ENCODE measurements around the gene ARRB2.
"Not testable (repeated sequence)": the region's sequence is repeated elsewhere in the genome, so short reads cannot be mapped to it uniquely, and the experiment has no call there.

ARRB2 gene

DNA sequence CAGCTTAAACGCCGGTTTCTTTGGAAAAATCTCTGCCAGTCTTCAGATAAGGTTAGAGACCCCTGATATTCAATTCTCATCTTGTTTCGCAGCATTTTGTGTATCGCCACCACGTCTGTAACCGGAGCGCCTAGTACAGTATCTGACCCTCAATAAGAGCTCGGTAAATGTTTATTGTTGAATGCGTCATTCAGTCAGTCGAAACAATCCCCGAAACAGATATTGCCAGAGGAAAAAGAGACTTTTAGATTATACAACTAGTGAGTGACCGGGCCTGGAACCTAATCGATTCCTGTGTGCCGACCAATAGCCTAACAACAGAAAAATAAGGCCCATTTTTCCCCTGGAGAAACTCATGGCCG lies 7.1 kb upstream of the ARRB2 start:
- DNase-seq: no peak

DNA sequence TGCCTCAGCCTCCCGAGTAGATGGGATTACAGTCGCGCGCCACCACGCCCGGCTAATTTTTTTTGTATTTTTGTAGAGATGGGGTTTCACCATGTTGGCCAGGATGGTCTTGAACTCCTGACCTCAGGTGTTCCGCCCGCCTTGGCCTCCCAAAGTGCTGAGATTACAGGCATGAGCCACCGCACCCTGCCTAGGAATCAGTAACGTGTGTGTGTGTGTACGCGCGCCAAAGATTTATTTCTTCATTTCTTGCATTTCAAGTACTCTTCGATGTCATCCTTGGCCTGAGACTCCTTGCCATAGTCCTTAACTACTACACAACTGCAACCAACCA lies 5.9 kb upstream of the ARRB2 start:
- DNase-seq: not testable (repeated sequence)

DNA sequence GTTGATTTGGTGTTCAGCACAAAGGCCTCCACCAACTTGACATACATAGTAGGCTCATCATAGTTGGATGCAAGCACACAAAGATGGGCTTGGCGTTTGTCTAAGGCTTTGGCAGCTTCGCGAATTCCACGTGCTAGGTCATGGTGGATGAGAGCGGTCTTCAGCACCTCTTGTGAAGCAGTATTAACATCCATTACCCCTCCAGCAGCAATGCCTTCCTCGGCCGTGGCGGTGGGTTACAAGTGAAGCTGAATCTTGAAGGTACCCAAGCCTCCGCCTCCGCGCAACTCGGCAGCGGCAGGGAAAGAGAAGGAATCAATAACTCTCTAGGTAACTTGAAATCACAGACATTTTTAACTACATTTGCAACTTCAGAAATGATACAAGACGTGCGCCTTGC lies 5.4 kb upstream of the ARRB2 start:
- no peak for DNase-seq

DNA sequence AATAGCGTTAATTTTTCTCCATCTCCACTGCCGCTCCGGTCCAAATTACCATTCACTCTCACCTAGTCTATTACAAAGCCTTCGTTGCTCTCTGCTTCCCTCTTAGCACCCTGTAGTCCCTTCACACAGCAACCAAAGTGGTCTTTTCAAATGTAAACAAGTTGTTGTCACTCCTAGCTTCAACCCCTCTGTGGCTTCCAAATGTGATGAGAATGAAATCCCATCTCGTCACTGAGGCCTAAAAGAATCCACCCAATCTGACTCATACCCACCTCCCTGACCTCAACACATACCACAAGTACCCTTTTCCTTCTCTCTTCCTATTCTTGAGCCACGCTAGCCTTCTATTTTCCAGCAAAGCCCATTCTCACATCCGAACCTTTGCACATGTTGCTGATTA lies 4.3 kb upstream of the ARRB2 start:
- DNase-seq: no peak

DNA sequence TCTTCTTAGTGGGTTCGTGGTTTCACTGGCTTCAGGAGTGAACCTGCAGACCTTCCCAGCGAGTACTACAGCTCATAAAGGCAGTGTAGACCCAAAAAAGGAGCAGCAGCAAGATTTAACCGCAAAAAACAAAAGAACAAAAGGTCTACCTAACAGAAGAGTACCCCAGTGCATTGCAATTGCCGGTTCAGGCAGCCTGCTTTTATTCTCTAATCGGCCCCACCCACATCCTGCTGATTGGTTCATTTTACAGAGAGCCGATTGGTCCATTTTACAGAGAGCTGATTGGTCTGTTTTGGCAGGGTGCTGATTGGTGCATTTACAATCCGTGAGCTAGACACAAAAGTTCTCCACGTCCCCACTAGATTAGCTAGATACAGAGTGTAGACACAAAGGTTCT lies 2.0 kb upstream of the ARRB2 start:
- peak; percentile 42 for DNase-seq

DNA sequence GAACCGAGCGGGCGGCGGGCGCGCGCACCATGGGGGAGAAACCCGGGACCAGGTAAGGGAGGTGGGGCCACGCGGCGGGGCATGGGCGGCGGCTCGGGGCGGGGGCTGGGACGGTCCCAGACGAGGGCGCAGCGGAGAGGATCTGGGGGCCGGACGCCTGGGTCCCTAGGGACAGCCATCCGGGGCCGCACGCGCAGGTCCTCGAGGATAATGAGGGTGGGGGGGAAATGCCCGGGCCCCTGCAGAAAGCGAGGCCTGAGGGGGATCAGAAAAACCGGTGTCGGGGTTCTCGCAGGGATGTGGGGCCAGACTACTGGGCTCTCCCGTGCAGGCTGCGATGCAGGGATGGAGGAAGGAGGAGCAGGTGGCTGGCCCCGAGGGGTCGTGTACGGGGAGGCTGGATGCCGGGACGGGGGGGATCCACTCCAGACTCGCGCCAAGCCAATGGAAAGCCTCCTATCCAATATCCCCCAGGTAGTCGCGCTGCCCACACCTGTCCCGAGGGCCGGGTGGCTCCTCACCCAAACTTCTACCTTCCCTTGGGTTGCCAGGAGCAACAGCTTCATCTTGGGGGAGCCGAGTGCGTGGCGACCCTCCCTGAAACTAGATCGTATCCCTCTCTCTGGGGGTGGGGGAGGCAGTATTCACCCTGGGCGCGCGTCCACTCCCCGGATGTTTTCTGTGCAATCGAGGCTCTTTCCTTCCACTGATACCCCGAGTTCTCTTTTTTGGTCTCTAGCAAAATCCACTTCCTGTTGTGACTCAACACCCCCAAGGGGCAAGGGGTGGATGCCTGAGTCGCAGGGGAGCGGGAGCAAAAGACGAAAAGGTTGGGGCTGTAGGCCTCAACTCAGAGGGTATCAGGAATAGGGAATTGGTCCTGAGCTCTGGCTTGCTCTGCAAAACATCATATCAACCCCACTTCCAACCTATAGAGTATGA lies 532 bp downstream of the ARRB2 start:
- DNase-seq: no peak

DNA sequence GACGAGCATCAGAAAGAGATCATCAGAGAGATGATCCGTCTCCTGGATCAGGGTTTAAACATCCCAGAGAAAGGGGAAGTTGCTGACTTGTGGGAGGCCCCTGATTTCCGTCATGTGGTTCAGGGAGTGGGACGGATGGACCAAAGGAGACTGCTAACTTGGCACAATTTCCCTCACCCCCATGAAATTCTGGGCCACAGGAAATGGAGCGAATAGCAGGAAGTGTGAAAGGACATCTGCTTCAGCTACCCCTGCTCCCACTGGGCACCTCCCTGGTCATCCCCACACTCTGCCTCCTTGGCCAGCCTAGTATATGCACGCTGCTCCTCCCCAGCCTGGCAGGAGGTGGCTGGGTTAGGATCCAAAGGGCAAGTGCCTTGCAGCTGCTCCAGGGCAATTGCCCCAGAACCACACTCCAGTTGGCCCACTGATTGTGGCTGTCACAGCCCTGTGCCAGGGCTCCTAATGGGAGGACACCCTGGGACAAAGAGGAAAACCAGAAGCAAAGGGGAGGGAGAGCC lies 1.3 kb downstream of the ARRB2 start:
- DNase-seq: no peak

DNA sequence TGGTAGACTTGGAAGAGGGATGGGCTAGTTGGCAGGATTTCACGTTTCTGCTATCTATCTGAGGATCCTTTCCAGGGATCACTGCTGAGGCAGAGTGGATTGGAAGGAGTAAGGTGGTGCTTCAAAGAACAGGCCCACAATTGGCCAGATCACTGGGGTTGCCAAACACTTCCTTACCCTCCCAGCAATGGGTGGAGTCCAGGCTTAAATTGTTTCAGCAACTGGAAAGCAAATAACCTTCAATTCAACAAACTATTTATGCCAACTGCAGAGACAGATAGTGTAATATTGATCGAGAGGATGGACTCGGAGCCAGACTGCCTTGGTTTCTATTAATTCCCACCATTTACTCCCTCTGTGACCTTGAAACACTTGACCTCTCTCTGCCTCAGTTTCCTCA lies 2.1 kb downstream of the ARRB2 start:
- DNase-seq: no peak

DNA sequence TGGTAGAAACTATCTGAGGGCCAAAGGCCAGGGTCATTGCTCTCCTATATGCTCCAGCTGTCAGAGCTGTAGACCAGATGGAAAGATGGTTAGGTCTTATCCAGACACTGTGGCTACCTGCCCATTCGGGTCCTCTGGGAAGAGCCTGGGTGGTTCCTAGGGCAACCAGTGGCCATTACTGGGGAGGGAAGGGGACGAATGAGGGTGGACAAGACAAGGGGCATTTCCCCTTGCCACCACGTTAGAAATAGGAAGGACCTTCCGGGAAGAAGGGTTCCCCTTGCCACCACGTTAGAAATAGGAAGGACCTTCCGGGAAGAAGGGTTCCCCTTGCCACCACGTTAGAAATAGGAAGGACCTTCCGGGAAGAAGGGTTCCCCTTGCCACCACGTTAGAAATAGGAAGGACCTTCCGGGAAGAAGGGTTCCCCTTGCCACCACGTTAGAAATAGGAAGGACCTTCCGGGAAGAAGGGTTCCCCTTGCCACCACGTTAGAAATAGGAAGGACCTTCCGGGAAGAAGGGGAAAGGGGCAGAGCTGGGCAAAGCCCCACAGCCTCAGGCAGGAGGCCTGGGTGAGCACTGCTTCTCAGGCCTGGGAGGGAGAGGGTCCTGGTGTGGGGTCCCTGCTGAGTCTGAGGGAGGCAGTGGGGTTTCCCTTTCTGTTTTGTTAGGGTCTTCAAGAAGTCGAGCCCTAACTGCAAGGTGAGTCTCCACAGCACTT lies 4.1 kb downstream of the ARRB2 start:
- not testable (repeated sequence) for DNase-seq

DNA sequence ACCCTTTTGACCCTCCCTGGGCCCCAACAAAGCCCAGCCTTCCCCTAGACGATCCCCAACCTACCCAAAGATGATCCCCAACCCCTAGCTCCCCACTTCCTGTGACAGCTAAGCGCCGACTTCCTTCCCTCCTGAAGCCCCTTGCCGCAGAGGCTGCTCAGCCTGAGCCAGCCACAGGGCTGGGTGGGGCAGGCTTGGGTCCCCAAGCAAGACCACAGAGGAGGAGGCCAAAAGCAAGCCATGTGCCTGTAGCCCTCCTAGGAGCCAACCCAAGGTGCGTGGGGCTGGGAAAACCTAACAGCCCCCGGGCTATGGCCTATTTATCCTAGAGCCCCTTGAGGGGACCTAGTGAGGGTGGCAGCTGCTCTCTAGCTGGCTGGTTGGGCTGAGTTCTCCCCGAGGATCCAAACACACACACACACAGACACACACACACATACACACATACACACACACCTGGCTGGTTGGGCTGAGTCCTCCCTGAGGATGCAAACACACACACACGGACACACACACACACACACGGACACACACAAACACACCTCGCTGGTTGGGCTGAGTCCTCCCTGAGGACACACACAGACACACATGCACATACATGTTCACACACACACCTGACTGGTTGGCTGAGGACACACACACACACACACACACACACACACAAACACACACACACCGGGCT lies 4.8 kb downstream of the ARRB2 start:
- DNase-seq: no peak

DNA sequence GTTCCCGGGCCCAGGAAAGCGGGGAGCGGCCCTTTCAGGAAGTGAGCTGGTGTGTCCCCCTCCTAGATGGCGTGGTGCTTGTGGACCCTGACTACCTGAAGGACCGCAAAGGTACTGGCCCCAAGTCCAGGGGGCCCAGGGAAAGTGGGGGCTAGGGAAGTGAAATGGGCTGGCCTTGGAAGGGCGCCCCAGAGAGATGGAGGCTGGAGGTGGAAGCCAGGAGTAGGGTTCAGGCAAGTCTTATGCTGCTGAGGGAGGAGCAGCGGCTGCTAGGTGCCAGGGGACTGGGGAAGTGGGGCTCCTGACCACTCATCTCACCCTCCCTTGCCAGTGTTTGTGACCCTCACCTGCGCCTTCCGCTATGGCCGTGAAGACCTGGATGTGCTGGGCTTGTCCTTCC lies 5.6 kb downstream of the ARRB2 start:
- DNase-seq: no peak

DNA sequence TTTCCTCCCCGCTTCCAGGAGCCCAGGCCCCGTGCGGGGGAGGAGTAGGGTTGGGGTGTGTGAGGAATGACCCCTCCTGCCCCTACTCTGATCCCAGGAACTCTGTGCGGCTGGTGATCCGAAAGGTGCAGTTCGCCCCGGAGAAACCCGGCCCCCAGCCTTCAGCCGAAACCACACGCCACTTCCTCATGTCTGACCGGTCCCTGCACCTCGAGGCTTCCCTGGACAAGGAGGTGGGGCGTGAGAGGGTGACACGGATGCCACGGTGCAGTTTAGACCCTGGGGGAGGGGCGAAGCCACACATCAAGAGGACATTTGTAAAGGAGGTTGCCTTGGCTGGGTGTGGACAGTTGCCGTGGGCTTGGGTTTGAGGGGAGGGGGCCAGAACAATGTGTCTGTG lies 7.4 kb downstream of the ARRB2 start:
- DNase-seq: no peak

DNA sequence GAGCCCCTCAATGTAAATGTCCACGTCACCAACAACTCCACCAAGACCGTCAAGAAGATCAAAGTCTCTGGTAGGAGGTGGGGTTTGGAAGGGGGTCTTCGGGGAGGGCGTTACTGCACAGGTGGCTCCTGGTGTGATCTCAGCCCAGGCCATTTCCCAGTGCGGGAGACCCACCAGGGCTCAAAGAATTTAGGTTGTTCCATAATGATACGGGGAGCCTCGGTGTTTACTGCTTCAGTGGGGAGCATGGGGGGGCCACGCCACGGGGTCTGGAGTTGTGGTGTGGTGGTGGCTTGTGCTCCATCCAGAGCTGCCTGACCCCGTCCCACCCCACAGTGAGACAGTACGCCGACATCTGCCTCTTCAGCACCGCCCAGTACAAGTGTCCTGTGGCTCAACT lies 7.8 kb downstream of the ARRB2 start:
- no peak for DNase-seq

DNA sequence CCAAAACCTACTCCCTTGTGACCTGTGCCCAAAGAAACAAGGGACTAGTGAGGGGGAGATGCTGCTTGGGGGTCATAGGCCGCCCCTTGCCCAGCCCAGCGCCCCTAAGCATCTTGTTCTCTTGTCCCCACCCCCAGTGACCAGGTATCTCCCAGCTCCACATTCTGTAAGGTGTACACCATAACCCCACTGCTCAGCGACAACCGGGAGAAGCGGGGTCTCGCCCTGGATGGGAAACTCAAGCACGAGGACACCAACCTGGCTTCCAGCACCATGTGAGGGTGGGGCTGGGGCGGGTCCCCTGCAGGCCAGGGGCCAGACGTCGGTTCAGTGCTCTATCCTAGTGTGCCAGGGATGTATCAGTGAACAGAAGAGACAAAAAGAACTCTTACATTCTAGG lies 8.7 kb downstream of the ARRB2 start:
- DNase-seq: no peak

DNA sequence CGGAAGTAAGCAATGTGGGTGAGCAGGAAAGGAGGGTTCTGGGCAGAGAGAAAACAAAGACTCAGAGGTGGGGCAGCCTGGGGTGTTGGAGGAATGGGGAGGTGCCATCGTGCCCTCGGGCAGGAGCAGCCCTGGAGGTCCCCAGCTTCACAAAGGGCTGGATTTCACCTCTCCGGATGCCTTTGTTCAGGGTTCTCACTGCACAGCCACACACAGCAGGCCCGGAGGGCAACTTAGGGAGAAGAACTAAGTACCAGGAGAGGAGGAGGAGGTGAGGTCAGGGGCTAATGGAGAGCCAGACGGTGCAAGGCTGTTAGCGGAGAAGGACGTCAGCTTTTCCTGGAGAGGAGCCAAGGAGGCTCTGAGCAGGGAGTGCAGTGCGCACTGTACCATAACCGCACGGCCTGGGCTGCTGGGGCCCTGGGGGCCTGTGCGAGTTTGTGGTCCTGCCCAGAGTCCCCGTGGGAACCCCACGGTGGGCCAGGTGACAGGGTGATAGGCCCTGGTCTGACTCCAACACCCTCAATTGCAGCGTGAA lies 9.3 kb downstream of the ARRB2 start:
- DNase-seq: no peak

DNA sequence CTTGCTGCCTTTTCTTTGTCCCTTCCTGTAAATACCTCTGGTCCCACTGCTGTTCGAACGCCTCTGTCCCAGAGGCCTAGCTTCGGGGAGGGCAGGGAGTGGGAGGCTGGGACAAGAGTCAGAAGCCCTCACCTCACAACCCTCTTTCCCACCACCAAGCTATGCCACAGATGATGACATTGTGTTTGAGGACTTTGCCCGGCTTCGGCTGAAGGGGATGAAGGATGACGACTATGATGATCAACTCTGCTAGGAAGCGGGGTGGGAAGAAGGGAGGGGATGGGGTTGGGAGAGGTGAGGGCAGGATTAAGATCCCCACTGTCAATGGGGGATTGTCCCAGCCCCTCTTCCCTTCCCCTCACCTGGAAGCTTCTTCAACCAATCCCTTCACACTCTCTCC lies 10.4 kb downstream of the ARRB2 start:
- no peak for DNase-seq

DNA sequence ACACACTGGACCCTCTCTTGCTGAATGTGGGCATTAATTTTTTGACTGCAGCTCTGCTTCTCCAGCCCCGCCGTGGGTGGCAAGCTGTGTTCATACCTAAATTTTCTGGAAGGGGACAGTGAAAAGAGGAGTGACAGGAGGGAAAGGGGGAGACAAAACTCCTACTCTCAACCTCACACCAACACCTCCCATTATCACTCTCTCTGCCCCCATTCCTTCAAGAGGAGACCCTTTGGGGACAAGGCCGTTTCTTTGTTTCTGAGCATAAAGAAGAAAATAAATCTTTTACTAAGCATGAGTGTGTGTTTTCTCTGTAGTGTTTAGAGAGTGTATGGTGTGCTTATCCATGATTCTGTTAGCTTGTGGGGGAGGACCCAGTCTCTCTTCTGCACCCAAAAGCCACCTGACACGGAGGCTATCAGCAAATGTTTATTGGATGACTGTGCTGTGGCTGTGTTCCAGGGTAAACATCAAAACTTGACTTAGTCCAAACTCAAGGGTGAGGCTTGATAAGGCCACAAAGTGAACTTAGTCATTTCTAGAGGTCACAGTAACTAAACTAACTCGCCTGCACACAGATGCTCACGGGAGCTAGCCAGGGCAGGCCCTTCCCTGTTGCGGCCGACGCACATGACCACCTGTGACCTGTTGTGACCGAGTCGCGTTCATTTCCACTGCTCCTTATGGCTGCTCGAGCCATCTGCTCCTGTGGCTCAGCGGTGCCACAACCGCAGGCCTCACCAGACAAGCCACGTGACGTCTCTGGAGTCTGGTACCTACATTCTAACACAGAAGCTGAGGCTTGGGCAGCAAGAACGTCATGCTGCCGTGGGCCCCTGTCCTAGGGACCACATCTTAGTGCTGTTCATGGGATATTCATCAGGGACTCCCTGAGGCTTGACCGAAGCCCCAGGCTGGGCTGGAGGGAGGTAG lies 11.0 kb downstream of the ARRB2 start:
- DNase-seq: no peak

DNA sequence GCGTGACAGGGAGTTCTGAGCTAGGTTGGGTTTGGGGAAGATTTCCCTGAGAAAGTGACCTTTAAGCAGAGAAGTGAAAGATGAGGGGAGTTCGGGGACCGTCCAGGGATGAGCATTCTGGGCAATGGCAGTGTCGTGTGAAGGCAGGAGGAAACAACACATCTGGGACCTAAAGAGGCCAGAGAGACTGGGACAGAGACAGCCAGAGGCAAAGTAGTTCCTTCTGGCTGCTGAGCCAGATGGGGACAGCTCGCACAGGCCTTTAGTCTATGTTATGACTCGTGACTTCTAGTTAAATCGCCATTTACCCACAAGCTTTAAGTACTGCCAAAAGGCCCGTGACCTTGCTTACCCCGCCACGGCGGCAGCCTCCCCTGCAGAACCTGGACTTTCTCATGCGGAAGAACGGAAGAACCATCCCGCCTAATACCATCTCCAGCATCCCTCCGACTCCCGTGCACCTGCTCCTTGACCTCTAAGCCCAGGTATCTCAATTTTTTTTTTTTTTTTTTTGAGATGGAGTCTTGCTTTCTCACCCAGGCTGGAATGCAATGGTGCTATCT lies 12.3 kb downstream of the ARRB2 start:
- no peak for DNase-seq

DNA sequence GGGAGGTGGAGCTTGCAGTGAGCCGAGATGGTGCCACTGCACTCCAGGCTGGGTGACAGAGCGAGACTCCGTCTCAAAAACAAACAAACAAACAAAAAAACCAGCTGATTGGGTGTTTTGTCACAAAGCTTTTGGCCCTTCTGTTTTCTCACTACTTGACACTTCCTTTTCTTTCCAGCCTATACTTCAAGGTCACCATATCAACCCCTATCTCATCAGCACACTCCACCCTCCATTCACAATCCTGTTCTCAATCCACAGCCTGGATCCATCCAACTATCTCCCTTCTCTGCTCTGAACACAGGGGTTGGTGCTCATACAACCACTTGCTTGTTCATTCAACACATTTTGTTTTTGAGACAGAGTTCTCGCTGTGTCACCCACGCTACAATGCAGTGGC lies 14.2 kb downstream of the ARRB2 start:
- DNase-seq: no peak

DNA sequence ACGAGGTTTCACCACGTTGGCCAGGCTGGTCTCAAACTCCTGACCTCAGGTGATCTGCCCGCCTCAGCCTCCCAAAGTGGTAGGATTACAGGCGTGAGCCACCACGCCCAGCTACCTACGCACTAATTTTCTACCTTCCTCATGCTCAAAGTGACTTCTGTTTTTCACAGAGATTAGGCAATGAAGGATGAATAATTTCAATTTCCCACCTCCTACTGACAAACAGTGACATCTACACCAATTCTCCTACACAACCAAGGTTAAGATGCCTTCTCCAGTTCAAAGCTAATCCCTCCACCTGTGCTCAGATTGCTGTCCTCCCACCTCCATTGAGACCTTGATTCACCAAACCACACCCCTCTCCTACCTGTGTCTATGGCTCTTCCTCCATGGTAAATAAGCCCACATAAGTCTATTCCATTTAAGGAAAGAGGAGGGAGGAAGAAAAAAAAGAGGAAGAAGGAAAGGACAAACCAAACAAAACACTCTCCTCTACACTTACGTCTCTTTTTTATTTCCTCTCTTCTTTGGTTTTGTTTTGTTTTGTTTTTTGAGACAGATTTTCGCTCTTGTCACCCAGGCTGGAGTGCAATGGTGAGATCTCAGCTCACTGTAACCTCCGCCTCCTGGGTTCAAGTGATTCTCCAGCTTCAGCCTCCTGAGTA lies 15.3 kb downstream of the ARRB2 start:
- DNase-seq: no peak

DNA sequence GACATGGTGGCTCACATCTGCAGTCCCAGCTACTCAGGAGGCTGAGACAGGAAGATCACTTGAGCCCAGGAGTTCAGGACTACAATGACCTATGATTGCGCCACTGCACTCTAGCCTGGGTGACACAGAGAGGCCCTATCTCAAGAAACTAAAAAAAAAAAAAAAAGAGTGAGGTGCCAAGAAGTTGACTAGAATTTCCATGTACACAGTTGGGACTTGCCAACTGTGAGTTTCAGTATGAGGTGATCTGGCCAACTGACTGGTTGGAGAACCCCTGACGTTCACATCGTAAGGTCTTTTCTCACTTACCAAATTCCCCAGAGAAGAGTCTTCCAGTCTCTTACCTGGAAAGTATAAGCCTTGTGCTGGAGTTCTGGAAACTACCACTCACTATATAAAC lies 17.7 kb downstream of the ARRB2 start:
- DNase-seq: no peak
